Hair follicular keratinocyte (primary cell): Measurements from ENCODE around the gene HLA-DQB1. TPM values are rescaled to one million over a fixed set of nuclear protein-coding genes. Genes with fewer than 3 reads are reported as not detected.

ENCODE experiments used
- total RNA-seq: library from RNA; depleted of rRNA; stranded (reverse); fragments of >200 nt; gene quantifications from 2 replicates; pipeline ENCODE4 v1.2.3, GENCODE V29; 2015

Gene HLA-DQB1
- total RNA-seq = 9.0 and 17.6 TPM in 2 replicates

GRCh38 chr6:32666420-32667300 is at the start of gene HLA-DQB1:
Gene HLA-DQB1, minus strand, starts transcription at chr6:32666657. Its CDS starts 50 bp downstream, at chr6:32666607.

GRCh38 chr6:32637219-32637880 is 29.1 kb downstream of the HLA-DQB1 start, which contains the start of gene HLA-DQA1:
Gene HLA-DQA1, plus strand, starts transcription at chr6:32637406. Its CDS starts 53 bp downstream, at chr6:32637459.

Other genes with a start within 250 kb of the HLA-DQB1 start
- not detected in 2 replicates for gene HLA-DRA, start 226.8 kb downstream of the HLA-DQB1 start, total RNA-seq
- not detected in 2 replicates for gene HLA-DRB5, start 136.4 kb downstream of the HLA-DQB1 start, total RNA-seq
- not detected in 2 replicates for gene HLA-DRB1, start 76.8 kb downstream of the HLA-DQB1 start, total RNA-seq
- not detected in 2 replicates for gene HLA-DQA1, start 29.3 kb downstream of the HLA-DQB1 start, total RNA-seq
- gene HLA-DQA2, start 74.7 kb upstream of the HLA-DQB1 start, total RNA-seq = not detected in 2 replicates
- 1.4 and 1.7 TPM in 2 replicates for gene HLA-DQB2, start 96.9 kb upstream of the HLA-DQB1 start, total RNA-seq
- 1.7 and 6.3 TPM in 2 replicates for gene HLA-DOB, start 150.3 kb upstream of the HLA-DQB1 start, total RNA-seq
- gene TAP2, start 172.1 kb upstream of the HLA-DQB1 start, total RNA-seq = 14.2 and 14.6 TPM in 2 replicates
- 43.5 and 59.5 TPM in 2 replicates for gene PSMB8, start 177.4 kb upstream of the HLA-DQB1 start, total RNA-seq
- 52.2 and 54.3 TPM in 2 replicates for gene TAP1, start 187.0 kb upstream of the HLA-DQB1 start, total RNA-seq
- gene PSMB9, start 187.5 kb upstream of the HLA-DQB1 start, total RNA-seq = 26.6 and 31.1 TPM in 2 replicates